HG02970 (cell line): ENCODE data around the gene DIP2B.

Source experiments
- ATAC-seq: cut with Tn5 transposase; IDR thresholded peaks from one replicate; pipeline ENCODE4 v1.9.1; 2021; ENCODE audit warnings: mild to moderate bottlenecking, moderate library complexity, moderate number of reproducible peaks; ENCODE audit not compliant: unreplicated experiment, low FRiP score

DIP2B gene

DNA sequence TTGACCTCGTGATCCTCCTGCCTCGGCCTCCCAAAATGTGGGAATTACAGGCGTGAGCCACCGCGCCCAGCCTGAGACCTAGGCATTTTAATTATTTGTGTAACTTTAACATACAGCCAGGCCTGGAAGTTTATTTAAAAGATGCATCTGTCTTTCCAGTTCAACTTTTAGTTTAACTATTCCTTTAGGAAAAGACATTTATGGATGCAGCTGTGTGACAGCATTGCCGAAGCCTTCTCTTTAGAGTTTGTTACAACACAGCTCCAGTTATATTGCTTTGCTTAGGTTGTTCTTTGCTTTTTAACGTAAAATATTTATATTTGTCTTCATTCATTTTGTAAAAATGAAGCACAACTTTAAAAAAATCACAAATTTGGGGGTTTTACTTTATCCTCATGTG lies 67.0 kb downstream of the DIP2B start:
- no peak for ATAC-seq

DNA sequence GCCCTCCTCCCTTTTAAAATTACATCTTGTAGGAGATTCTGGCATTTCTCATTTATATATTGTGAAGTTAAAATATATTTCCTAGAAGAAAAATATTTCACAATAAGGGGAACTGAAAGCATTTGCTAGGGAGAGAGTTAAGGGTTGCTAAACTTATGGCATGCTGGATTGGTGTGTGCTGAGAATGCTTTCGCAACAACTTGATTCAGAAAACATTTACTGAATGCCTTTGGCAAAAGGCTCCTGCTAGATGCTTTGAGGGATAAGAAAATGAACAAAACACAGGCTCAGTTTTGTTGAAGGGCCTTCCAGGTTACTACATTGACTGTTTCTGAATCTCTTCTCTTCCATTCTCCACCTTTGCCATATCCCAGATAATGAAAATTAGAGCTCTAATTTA lies 67.5 kb downstream of the DIP2B start:
- ATAC-seq: no peak

- no peak for ATAC-seq
Observed at GRCh38 chr12:50572760-50573159, 68.0 kb downstream of the DIP2B start.

DNA sequence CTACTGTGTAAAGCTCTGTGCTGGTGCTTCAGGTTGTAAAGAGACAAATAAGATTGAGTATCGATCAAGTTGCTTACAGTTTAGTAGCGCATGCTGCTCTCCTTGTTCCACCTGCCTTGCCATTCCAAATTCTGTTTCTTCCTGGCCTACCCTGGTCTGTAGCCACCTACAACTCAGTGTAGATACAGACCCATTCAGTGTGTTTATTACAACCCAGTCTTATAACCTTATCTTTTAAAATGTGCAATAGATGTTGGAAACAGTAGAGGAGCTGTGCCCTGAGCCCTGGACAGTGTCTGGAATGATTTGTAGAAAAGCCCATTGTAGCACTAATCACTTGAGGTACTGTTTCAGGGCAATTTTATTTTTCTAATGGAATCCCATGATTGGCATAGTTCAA lies 68.5 kb downstream of the DIP2B start:
- no peak for ATAC-seq

GRCh38 chr12:50574601-50575348 lies 70.0 kb downstream of the DIP2B start:
- ATAC-seq: no peak

- ATAC-seq: no peak
Observed at GRCh38 chr12:50579757-50580267, 75.0 kb downstream of the DIP2B start.

DNA sequence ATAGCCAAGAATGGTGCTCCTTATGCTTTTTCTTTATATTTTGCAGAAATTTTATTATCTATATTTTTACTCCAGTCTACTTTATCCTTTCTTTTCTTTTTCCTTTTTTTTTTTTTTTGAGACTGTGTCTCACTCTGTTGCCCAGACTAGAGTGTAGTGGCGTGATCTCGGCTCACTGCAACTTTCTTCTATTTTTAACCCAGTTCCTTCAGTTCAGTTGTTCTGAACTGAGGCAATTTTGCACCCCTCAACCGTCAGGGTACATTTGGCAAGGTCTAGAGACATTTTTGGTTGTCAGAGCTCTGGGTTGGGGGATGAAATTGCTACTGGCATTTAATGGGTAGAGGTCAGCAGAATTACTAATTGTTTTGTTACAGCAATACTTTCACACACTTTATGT lies 75.7 kb downstream of the DIP2B start:
- ATAC-seq: no peak

GRCh38 chr12:50581226-50582184 lies 76.7 kb downstream of the DIP2B start:
- ATAC-seq: no peak

DNA sequence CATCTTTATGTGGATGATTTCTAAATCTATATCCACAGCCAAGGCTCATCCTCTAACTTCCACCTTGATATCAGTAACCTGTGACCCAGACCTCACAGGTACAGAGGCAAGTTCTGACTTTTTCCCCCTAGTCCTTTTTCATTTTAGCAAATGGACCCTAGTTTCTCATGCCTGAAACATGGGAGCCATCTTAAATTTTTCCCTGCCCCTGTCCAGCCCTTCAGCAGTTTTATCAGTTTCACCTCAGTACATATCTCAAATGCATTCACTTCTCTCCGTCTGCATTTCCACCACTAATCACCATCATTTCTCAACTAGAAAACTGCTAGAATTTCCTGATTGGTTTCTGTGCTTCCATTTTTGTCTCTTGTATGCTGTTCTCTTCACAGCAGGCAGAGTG lies 79.3 kb downstream of the DIP2B start:
- ATAC-seq: no peak

DNA sequence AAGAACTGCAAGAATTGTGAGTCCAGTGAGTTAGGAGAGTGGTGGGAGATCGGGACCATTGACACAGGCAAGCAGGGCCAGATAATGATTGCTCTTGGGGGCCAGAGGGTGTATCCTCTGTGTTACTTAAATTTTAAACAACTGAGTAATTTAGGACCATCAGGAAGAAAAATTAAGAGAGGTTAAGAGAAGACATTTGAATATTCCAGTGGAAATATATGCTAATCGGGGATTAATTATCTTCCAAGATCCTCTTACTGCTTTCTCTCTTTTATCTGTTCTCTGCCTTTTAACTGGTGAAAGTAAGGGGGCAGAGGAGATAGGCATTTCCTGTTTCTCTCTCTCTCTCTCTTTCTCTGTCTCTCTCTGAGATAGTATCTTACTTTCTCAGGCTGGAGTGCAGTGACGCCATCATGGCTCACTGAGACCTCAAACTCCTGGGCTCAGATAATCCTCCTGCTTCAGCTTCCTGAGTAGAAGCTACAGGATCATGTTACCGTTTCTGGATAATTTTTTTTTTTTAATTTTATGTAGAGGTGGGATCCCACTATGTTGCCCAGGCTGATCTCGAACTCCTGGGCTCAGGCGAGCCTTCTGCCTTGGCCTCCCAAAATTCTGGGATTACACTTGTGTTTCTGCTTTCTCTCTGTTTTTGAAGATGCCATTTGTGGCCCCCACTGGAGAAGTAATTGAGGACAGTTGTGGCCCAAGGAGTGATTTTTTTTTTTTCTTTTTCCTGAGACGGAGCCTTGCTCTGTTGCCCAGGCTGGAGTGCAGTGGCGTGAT lies 85.1 kb downstream of the DIP2B start:
- ATAC-seq: no peak

GRCh38 chr12:50590869-50591268 lies 86.1 kb downstream of the DIP2B start:
- no peak for ATAC-seq

DNA sequence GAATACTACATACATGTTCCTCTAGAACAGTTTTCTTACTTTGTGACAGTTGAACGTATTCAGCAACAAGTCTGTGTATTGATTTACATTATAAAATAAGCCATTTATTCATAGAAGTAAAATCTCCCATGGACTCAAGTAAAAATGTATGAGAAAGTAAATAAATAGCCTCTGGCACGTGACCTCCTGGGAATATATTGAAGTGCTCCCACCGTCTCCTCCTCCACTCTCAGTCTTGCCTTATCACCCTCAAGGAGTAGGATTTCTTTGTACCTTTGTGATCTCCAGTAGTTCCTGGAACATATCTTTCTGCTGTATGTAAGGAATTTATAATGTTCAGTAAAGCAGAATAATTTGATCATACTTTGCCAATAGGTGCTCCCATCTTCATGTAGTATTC lies 90.9 kb downstream of the DIP2B start:
- no peak for ATAC-seq

DNA sequence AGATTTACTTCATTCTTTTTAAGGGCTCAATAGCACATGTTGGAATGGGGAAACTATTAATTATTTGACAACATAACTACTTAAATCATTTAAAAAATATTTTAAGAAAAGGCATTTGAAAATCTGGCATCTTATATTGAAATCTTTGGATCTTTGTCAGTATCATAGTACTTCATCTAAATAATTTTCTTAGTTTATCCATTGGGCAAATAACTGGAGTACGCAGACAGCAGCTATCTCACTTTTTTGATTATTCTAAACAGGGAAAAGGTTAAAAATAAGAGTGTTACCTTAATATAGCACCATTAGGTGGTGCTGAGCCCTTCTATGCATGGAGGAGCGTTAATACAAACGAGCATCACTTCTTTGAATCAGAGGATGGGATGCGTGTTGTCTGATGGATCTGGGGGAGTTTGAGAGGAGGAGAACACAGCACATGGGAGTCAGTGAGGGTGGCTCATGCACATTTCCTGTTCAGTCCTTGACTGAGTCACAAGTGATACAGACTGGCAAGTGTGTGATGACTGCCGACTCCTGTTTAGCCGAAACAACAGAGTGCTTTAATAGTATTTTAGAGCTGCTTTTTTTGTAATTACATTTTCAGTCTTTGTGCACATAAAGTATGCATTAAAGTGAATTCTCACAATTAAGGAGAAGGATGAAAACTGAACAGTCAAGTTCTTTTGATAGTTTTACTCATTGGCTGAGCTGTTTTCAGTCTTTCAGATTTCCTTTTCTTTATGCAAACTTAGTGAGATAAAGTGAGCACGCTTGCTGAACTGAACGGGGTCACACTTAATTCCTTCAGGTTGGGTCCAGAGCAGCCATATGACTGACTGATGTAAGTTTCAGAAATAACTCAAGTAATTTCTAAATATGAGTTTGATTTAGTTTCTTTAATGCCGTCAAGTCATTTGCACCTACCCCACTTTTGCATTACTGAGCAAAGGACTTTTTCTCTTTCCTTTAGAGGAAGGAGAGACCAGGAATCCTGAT lies 92.7 kb downstream of the DIP2B start:
- no peak for ATAC-seq

DNA sequence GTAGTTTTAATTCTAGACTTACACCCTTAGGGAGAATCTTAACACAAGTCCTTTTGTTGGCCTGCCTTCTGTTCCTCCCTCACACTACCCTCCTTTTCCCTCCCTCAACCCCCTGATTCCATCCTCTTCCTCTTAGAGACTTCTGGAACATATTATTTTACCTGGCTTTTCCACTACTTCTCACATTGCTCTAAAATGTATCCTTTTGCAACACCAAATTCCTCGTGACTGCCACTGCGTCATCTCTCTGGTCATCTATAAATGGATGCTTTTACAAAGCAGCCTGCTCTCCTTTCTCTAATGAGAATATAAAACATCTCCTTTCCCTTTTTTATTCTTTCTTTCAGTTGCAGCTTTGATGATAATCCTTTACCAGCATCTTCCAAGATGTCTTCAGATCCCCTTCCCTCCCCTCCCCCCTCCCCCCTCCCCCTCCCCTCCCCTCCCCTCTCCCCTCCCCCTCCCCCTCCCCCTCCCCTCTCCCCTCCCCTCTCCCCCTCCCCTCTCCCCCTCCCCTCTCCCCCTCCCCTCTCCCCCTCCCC lies 93.6 kb downstream of the DIP2B start:
- no peak for ATAC-seq

- ATAC-seq: no peak
Observed at GRCh38 chr12:50599366-50600095, 94.7 kb downstream of the DIP2B start.

- no peak for ATAC-seq
Observed at GRCh38 chr12:50600364-50600763, 95.6 kb downstream of the DIP2B start.

DNA sequence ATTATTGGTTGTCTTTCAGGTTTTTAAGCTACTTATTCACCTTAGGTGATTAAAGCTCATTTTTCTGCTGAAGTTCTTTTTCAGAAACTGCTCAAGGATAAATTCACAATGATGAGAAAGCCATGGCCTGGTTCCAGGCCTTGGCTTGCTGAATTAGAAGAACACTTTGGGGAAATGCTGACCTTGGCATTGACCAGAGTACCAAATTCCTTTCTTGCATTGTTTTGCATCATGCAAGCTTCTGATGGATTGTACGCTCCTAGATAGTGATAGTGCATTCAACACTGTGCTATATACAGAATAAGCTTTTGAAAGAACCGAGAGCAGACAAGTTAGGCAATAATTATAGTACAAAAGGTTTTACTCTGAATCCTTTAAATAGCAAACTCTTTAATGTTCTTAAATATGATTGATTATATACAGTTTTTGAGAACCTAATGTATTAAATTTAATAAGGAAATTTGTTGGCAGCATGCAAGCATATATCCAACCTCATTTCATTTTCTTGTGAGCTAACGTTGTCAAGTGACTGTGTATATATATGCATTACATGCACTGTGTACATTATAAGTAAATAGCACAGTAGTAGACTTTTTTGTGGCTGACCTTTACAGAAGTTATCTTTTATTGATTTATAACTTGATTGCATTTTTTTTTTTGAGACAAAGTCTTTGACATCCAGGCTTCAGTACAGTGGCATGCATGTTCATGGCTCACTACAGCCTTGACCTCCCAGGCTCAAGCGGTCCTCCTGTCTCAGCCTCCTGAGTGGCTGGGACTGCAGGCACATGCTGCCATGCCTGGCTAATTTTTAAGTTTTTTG lies 99.2 kb downstream of the DIP2B start:
- no peak for ATAC-seq

DNA sequence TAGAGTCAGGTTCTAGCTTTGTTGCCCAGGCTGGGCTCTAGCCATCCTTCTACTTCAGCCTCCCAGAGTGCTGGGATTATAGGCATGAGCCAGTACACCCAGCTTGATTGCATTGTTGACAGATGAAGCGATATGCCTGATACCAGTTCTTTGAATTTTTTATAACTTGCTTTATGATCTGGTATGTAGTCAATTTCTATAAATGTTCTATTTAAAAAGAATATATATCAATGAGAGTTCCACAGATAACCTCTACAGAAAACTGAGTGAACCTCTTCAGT lies 99.8 kb downstream of the DIP2B start:
- no peak for ATAC-seq
